GM12873 (cell line): Measurements from ENCODE around the gene TRIM63.

ENCODE experiments used
- CTCF ChIP-seq: IDR thresholded peaks from 2 replicates; pipeline ENCODE4 v1.5.1; 2012; ENCODE audit warnings: low read depth, mild to moderate bottlenecking, moderate library complexity, low read length, control low read depth; ENCODE audit not compliant: insufficient read depth; ENCODE audit errors: missing control alignments

Gene TRIM63

DNA sequence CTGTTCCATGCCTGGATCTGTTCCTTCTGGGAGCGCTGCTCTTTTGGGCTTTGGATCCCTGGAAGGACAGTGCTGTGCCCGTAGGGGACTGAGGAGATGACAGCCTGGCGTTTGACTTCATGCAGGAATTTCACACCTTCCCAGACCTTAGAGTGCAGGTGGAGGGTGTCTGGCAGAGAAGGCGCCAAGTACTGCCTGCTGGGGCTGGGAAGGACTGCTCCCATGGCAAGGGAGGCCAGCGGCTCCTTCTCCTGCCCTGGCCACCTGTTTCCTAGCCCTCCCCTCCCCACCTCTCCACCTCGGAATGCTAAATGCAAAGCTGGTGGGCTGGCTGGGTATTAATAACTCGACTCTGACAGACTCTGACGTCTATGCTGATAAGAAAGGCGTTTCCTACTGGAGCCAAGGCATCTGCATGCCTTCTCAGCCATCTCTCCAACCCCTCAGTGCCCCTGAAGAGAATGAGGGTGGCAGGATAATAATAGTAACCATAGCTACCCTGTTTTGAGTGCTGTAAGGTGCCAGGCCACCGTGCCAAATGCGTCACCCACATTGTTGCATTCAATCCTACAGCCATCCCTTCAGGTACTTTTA is 26.7 kb upstream of the TRIM63 start:
- TF ChIP-seq CTCF = no peak

GRCh38 chr1:26092422-26092821 is 25.0 kb upstream of the TRIM63 start:
- TF ChIP-seq CTCF = no peak

- TF ChIP-seq CTCF = no peak
These were observed 23.5 kb upstream of the TRIM63 start for GRCh38 chr1:26090893-26091292.

- no peak for TF ChIP-seq CTCF
These were observed 21.7 kb upstream of the TRIM63 start for GRCh38 chr1:26089125-26089524.

DNA sequence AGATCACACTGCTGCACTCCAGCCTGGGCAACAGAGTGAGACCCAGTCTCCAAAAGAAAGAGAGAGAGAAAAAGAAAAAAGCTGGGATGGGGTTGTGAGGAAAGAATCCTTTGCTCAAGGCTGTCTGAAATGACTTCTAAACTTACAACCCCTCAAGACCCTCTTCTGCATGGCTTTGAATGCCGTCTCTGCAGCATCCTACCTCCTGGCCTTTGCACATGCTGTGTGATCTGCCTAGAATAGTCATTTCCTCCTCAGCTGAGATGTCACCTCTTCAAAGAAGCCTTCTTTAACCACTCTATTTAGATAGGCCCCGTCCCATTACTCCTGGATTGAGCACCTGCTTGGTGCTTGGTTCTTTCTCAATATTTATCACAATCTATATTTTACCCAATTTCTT is 17.4 kb upstream of the TRIM63 start:
- no peak for TF ChIP-seq CTCF

DNA sequence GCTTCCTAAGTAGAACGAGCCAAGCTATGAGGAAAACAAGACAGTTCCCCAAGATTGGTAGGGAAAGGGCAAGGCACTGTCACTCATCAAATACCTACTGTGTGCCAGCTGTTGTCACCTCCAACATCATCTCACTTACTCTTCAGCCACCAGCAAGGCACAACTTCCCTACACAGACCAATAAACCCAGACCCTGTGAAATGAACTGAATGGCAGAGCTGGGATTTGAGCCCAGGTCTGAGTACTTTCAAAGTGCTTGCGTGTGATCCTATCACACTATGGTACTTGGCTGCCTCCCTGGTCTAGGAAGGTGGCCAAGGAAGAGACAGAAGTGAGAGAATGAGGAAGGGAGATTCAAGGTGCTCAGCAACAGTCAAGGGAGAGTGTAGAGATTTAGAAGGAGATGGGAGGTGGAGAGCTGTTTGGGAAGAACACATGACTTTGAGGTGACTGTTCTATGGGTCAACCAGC is 16.7 kb upstream of the TRIM63 start:
- no peak for TF ChIP-seq CTCF

DNA sequence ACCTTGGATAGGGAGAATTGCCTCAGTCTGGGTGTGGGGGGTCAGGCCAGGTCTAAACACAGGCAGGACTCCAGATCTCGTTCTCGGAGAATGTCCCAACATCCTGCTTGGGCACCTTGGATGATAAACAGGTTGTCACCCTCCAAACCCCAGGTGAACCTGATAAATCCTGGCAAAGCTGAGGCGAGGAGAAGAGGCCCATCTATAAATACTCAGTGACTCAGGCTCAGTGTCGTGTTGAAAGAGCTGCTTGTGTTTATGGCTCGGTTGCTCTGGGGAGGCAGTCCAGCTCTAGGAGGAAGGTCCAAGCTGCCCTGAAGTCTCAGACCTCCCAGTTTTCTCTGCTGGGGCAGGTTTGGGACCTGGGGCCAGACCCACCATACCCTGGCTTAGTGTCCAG is 15.8 kb upstream of the TRIM63 start:
- TF ChIP-seq CTCF = no peak
